Astrocyte (in vitro differentiated cells and primary cell): ENCODE results near the gene KIF14.

Source experiments
- EZH2 ChIP-seq: IDR thresholded peaks from 2 replicates; pipeline ENCODE4 v1.6.1; 2012; ENCODE audit warnings: mild to moderate bottlenecking, low read length, inconsistent platforms; ENCODE audit not compliant: insufficient read depth
- TF ChIP-seq, protein P1 (sequence below): IDR thresholded peaks from 2 replicates; pipeline ENCODE4 v1.5.1; 2011; ENCODE audit warnings: low read depth, mild to moderate bottlenecking, inconsistent platforms, low read length, moderate library complexity; ENCODE audit not compliant: insufficient read depth

DNA sequence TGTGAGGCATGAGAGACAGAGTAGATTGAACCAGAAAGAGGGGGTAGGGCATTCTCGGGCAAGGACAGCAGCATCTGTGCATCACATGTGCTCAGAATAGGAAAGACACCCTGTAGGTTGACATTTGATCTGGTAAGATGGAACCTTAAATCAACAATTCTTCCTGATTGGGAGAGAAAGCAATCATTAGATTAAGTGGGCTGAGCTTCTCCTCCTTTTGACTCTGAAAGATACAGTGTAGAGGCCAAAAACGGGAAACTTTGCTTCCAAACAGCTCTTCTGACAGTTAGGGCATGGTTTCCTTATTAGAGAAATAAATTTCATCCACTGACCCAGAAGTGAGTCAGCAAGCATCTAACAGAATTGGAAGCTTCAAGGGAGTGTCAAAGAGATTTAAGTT lies 9.7 kb downstream of the KIF14 start:
- TF ChIP-seq, protein P1, sequence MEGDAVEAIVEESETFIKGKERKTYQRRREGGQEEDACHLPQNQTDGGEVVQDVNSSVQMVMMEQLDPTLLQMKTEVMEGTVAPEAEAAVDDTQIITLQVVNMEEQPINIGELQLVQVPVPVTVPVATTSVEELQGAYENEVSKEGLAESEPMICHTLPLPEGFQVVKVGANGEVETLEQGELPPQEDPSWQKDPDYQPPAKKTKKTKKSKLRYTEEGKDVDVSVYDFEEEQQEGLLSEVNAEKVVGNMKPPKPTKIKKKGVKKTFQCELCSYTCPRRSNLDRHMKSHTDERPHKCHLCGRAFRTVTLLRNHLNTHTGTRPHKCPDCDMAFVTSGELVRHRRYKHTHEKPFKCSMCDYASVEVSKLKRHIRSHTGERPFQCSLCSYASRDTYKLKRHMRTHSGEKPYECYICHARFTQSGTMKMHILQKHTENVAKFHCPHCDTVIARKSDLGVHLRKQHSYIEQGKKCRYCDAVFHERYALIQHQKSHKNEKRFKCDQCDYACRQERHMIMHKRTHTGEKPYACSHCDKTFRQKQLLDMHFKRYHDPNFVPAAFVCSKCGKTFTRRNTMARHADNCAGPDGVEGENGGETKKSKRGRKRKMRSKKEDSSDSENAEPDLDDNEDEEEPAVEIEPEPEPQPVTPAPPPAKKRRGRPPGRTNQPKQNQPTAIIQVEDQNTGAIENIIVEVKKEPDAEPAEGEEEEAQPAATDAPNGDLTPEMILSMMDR = no peak
- TF ChIP-seq EZH2 = no peak
